ENCODE measurements around the gene SSTR3.
"Not testable (repeated sequence)": the region's sequence is repeated elsewhere in the genome, so short reads cannot be mapped to it uniquely, and the experiment has no call there.

Gene SSTR3

GRCh38 chr22:37202716-37203115, 9.6 kb downstream of the SSTR3 start:
- no peak overlapping the region for H3K4me3 ChIP-seq (ENCODE audit: low read length)
- DNase-seq (ENCODE audit: low read depth, low spot score): no peak

- no peak for DNase-seq (ENCODE audit: low read depth, low spot score)
- no peak overlapping the region for H3K4me3 ChIP-seq (ENCODE audit: low read length)
These were observed 10.2 kb downstream of the SSTR3 start for GRCh38 chr22:37202001-37202555.

GRCh38 chr22:37201443-37201820, 10.8 kb downstream of the SSTR3 start:
- DNase-seq (ENCODE audit: low read depth, low spot score); H3K4me3 ChIP-seq (ENCODE audit: low read length): not testable (repeated sequence)

GRCh38 chr22:37199760-37200108, 12.5 kb downstream of the SSTR3 start:
- H3K4me3 ChIP-seq (ENCODE audit: low read length): peak overlapping the region; percentile 29
- no peak for DNase-seq (ENCODE audit: low read depth, low spot score)

- H3K4me3 ChIP-seq (ENCODE audit: low read length): peak overlapping the region; percentile 83
These were observed 13.0 kb downstream of the SSTR3 start for GRCh38 chr22:37199103-37199759.

GRCh38 chr22:37198258-37199102, 13.8 kb downstream of the SSTR3 start:
- H3K4me3 ChIP-seq (ENCODE audit: low read length): peak overlapping the region; percentile 83
- DNase-seq (ENCODE audit: low read depth, low spot score): peak; percentile 69

More at GRCh38 chr22:37199103-37199759, 13.0 kb downstream of the SSTR3 start:
- DNase-seq (ENCODE audit: low read depth, low spot score): peak; percentile 98

GRCh38 chr22:37197451-37198257, 14.6 kb downstream of the SSTR3 start:
- no peak for DNase-seq (ENCODE audit: low read depth, low spot score)

GRCh38 chr22:37196539-37197450, 15.5 kb downstream of the SSTR3 start:
- no peak for DNase-seq (ENCODE audit: low read depth, low spot score)
- H3K4me3 ChIP-seq (ENCODE audit: low read length): no peak overlapping the region

More at GRCh38 chr22:37197451-37198257, 14.6 kb downstream of the SSTR3 start:
- H3K4me3 ChIP-seq (ENCODE audit: low read length): peak overlapping the region; percentile 83

GRCh38 chr22:37195921-37196320, 16.4 kb downstream of the SSTR3 start:
- no peak for DNase-seq (ENCODE audit: low read depth, low spot score)

GRCh38 chr22:37194750-37195149, 17.5 kb downstream of the SSTR3 start:
- no peak for DNase-seq (ENCODE audit: low read depth, low spot score)
- no peak overlapping the region for H3K4me3 ChIP-seq (ENCODE audit: low read length)

More at GRCh38 chr22:37195921-37196320, 16.4 kb downstream of the SSTR3 start:
- no peak overlapping the region for H3K4me3 ChIP-seq (ENCODE audit: low read length)

- DNase-seq (ENCODE audit: low read depth, low spot score): no peak
- H3K4me3 ChIP-seq (ENCODE audit: low read length): no peak overlapping the region
These were observed 18.6 kb downstream of the SSTR3 start for GRCh38 chr22:37193629-37194191.

GRCh38 chr22:37192741-37193140, 19.5 kb downstream of the SSTR3 start:
- H3K4me3 ChIP-seq (ENCODE audit: low read length): no peak overlapping the region
- no peak for DNase-seq (ENCODE audit: low read depth, low spot score)

GRCh38 chr22:37192204-37192603, 20.1 kb downstream of the SSTR3 start:
- DNase-seq (ENCODE audit: low read depth, low spot score): no peak
- no peak overlapping the region for H3K4me3 ChIP-seq (ENCODE audit: low read length)

GRCh38 chr22:37190262-37190780, 22.0 kb downstream of the SSTR3 start:
- DNase-seq (ENCODE audit: low read depth, low spot score): no peak
- H3K4me3 ChIP-seq (ENCODE audit: low read length): no peak overlapping the region

GRCh38 chr22:37188901-37189466, 23.3 kb downstream of the SSTR3 start:
- H3K4me3 ChIP-seq (ENCODE audit: low read length): no peak overlapping the region
- DNase-seq (ENCODE audit: low read depth, low spot score): no peak

- no peak for DNase-seq (ENCODE audit: low read depth, low spot score)
- H3K4me3 ChIP-seq (ENCODE audit: low read length): no peak within 1 kb of the TSS
These were observed 24.2 kb downstream of the SSTR3 start, which contains the start of gene C1QTNF6 for GRCh38 chr22:37187891-37188761. TSS of gene C1QTNF6 (minus strand) at chr22:37188247. CDS start at chr22:37188213, 34 bp downstream.

GRCh38 chr22:37187552-37187890, 24.8 kb downstream of the SSTR3 start:
- no peak for DNase-seq (ENCODE audit: low read depth, low spot score)
- no peak overlapping the region for H3K4me3 ChIP-seq (ENCODE audit: low read length)
